ENCODE results near the gene LTB4R2. TPM values are rescaled to one million over a fixed set of nuclear protein-coding genes. Genes with fewer than 3 reads are reported as not detected.

The LTB4R2 gene
- total and polyA plus RNA-seq, 2 donors (not counting 1 experiment from before 2014, with no cell fraction given), result 10.7 to 11.7 TPM

DNA sequence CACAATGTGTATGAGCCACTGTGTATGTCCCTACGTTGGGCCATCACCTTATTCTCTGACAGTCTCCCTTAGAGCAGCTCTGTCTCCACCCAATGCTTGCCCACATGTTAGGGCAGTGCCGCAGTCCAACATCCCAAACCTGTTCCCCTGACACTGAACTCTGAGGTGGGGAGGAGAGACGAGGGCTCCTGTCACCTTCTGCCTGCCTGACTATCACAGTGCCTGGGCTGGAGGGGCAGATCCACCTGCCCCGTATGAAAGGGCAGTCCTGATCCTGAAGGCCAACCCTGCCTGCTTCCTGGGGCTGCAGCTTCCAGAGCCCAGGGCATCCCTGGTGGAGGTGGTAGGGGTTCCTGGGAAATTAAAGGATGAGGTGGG, 49.2 kb upstream of the LTB4R2 start:
- Histone ChIP-seq H3K9ac (ENCODE audit: low read length) (no peak overlapping the region), H3K4me1 (ENCODE audit: control insufficient read depth in 2 of 2, insufficient read depth in 2 of 2, low read length in 2 of 2) (no peaks in the 10 kb centered on the region), H3K9me3 (ENCODE audit: control extremely low read depth in 1 of 3, control insufficient read depth in 2 of 3, insufficient read depth in 1 of 3, low read length in 2 of 3) (no peaks in the 10 kb centered on the region), H3K4me2 (replicated peaks; ENCODE audit: low read depth, low read length, poor library complexity, severe bottlenecking) (no peak overlapping the region), H2AFZ (ENCODE audit: insufficient read depth, low read depth, low read length, poor library complexity, severe bottlenecking) (no peak overlapping the region), H3K27ac (ENCODE audit: low read length in 2 of 2) (no peak overlapping the region), H3K4me3 (ENCODE audit: control extremely low read depth in 1 of 5, extremely low read depth in 1 of 5, insufficient read depth in 1 of 5, low read depth in 2 of 5, low read length in 4 of 5) (no peak overlapping the region), H3K36me3 (replicated peaks in 1 of 2; ENCODE audit: control extremely low read depth in 1 of 2, control insufficient read depth in 1 of 2, extremely low read depth in 1 of 2, insufficient read depth in 2 of 2, low read length in 1 of 2) (peaks cover 0 to 9% of the 10 kb centered on the region in 2 experiments), H4K20me1 (ENCODE audit: control insufficient read depth, insufficient read depth, low read length, poor library complexity, severe bottlenecking) (no peaks in the 10 kb centered on the region), H3K27me3 (replicated peaks in 1 of 4; ENCODE audit: control extremely low read depth in 1 of 4, control insufficient read depth in 3 of 4, insufficient read depth in 4 of 4, low read length in 3 of 4) (no peaks in the 10 kb centered on the region), H3K79me2 (ENCODE audit: control insufficient read depth, insufficient read depth, low read length) (no peaks in the 10 kb centered on the region)
- ATAC-seq (ENCODE audit: low read depth), result no peak
- Mint-ChIP-seq H3K27ac (no peak overlapping the region), H3K27me3 (no peaks in the 10 kb centered on the region), H3K4me3 (no peak overlapping the region), H3K4me1 (no peaks in the 10 kb centered on the region), H3K9me3 (ENCODE audit: insufficient read depth) (no peaks in the 10 kb centered on the region)
- no peak for DNase-seq
- CTCF ChIA-PET, result no interaction called here
- intact Hi-C loops (cut with micrococcal nuclease), result no loop called here
- TF ChIP-seq EZH2 (IDR thresholded peaks at IDR 0.05; ENCODE audit: borderline replicate concordance, insufficient read depth, low read depth, low read length, poor library complexity, severe bottlenecking), result no peak
- POLR2A ChIA-PET, result no interaction called here
- WGBS (ENCODE audit: insufficient coverage), result 95% methylated on average over 2 of the region's 4 CpGs

DNA sequence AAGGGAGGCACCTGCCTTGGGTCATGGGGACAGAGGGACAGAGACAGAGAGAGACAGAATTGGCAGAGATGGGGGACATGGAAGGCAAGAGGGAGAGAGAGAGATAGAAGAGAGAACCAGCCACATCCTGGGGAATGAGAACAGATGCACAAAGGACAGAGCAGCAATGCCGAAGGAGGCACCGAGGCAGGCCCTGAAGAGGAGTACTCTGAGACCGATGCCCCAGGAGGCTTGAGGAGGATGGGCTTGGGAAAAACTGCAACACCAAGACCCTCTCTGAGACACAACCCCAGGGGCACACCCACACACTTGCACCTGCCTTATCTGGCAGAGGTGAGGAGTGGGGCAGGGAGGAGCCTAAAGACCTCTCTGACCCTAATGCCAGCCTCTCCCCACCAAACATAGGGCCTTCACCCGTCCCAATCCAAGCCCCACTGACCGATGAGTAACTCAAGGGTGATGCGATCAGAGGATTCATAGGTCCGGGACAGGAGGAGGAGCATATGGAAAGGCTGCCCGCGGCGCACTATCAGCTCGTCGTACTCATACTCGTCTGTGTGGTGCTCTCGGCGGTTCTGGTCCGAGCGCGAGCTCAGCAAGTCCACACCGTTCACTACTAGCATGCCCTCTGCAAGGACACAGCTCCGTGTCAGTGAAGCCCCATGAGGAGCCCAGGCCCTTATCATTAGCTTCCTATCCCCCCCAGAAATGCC, 48.5 kb upstream of the LTB4R2 start:
- Mint-ChIP-seq H3K27me3 (no peaks in the 10 kb centered on the region), H3K4me3 (no peak overlapping the region), H3K9me3 (ENCODE audit: insufficient read depth) (no peaks in the 10 kb centered on the region), H3K27ac (no peak overlapping the region), H3K4me1 (no peaks in the 10 kb centered on the region)
- POLR2A ChIA-PET, result no interaction called here
- no peak overlapping the region for H3K27ac ChIP-seq (ENCODE audit: low read length in 2 of 2)
- no peak overlapping the region for H2AFZ ChIP-seq (ENCODE audit: insufficient read depth, low read depth, low read length, poor library complexity, severe bottlenecking)
- H3K4me3 ChIP-seq (ENCODE audit: control extremely low read depth in 1 of 5, extremely low read depth in 1 of 5, insufficient read depth in 1 of 5, low read depth in 2 of 5, low read length in 4 of 5), result no peak overlapping the region
- ATAC-seq (ENCODE audit: low read depth) (no peak), DNase-seq (no peak)
- no peaks in the 10 kb centered on the region for H3K9me3 ChIP-seq (ENCODE audit: control extremely low read depth in 1 of 3, control insufficient read depth in 2 of 3, insufficient read depth in 1 of 3, low read length in 2 of 3)
- CTCF ChIA-PET, result interaction anchor here (0.7 to 0.9 kb wide), 3 partner anchors 10 to 31 kb away, joined by 3 read pairs; partner anchors contain the start of gene RABGGTA
- TF ChIP-seq, protein P1, sequence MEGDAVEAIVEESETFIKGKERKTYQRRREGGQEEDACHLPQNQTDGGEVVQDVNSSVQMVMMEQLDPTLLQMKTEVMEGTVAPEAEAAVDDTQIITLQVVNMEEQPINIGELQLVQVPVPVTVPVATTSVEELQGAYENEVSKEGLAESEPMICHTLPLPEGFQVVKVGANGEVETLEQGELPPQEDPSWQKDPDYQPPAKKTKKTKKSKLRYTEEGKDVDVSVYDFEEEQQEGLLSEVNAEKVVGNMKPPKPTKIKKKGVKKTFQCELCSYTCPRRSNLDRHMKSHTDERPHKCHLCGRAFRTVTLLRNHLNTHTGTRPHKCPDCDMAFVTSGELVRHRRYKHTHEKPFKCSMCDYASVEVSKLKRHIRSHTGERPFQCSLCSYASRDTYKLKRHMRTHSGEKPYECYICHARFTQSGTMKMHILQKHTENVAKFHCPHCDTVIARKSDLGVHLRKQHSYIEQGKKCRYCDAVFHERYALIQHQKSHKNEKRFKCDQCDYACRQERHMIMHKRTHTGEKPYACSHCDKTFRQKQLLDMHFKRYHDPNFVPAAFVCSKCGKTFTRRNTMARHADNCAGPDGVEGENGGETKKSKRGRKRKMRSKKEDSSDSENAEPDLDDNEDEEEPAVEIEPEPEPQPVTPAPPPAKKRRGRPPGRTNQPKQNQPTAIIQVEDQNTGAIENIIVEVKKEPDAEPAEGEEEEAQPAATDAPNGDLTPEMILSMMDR (IDR thresholded peaks at IDR 0.05), result no peak
- no peak for TF ChIP-seq EZH2 (IDR thresholded peaks at IDR 0.05; ENCODE audit: borderline replicate concordance, insufficient read depth, low read depth, low read length, poor library complexity, severe bottlenecking)
- intact Hi-C loops (cut with micrococcal nuclease), result no loop called here
- no peak overlapping the region for H3K4me2 ChIP-seq (replicated peaks; ENCODE audit: low read depth, low read length, poor library complexity, severe bottlenecking)
- no peaks in the 10 kb centered on the region for H4K20me1 ChIP-seq (ENCODE audit: control insufficient read depth, insufficient read depth, low read length, poor library complexity, severe bottlenecking)
- H3K9ac ChIP-seq (ENCODE audit: low read length), result no peak overlapping the region
- H3K36me3 ChIP-seq (replicated peaks in 1 of 2; ENCODE audit: control extremely low read depth in 1 of 2, control insufficient read depth in 1 of 2, extremely low read depth in 1 of 2, insufficient read depth in 2 of 2, low read length in 1 of 2), result peaks cover 0 to 10% of the 10 kb centered on the region in 2 experiments
- no peaks in the 10 kb centered on the region for H3K27me3 ChIP-seq (replicated peaks in 1 of 4; ENCODE audit: control extremely low read depth in 1 of 4, control insufficient read depth in 3 of 4, insufficient read depth in 4 of 4, low read length in 3 of 4)
- H3K4me1 ChIP-seq (ENCODE audit: control insufficient read depth in 2 of 2, insufficient read depth in 2 of 2, low read length in 2 of 2), result no peaks in the 10 kb centered on the region
- over 99% methylated on average over 16 of the region's 20 CpGs for WGBS (ENCODE audit: insufficient coverage)
- no peaks in the 10 kb centered on the region for H3K79me2 ChIP-seq (ENCODE audit: control insufficient read depth, insufficient read depth, low read length)

Measured in B cell (primary cell).